NCI-H1092 treated with DMSO at 0.1 percent for 48 hours (cell line): Measurements from ENCODE around the gene HCFC1R1.
A peak's percentile ranks its signal among the peaks of the same experiment; 100 is the strongest.

Experiments
- DNase-seq: peaks from one replicate; lab custom pipeline; 2025; lab: John Stamatoyannopoulos, UW

Gene HCFC1R1

GRCh38 chr16:3020247-3020603, 3.5 kb downstream of the HCFC1R1 start, which contains the start of gene TNFRSF12A:
TSS of gene TNFRSF12A (plus strand) at chr16:3020368. CDS start at chr16:3020398, 30 bp downstream.
- DNase-seq: peak; percentile 11

- DNase-seq: no peak
Measured at GRCh38 chr16:3019594-3020246, 4.0 kb downstream of the HCFC1R1 start.

GRCh38 chr16:3017794-3018506, 5.8 kb downstream of the HCFC1R1 start, which contains the start of gene CLDN6:
TSS of gene CLDN6 (minus strand) at chr16:3018183. CDS start at chr16:3016021, 2,162 bp downstream.
- DNase-seq: peak; percentile 12

- no peak for DNase-seq
Measured at GRCh38 chr16:3017344-3017743, 6.4 kb downstream of the HCFC1R1 start.

GRCh38 chr16:3015865-3016521, 7.7 kb downstream of the HCFC1R1 start:
- DNase-seq: no peak

GRCh38 chr16:3014971-3015370, 8.8 kb downstream of the HCFC1R1 start:
- no peak for DNase-seq

- no peak for DNase-seq
Measured at GRCh38 chr16:3013998-3014690, 9.6 kb downstream of the HCFC1R1 start.

GRCh38 chr16:3013491-3013951, 10.2 kb downstream of the HCFC1R1 start:
- DNase-seq: no peak

- peak; percentile 65 for DNase-seq
Measured at GRCh38 chr16:3012828-3013420, 10.8 kb downstream of the HCFC1R1 start, which contains the start of gene CLDN9. TSS of gene CLDN9 (plus strand) at chr16:3012923. CDS start at chr16:3013363, 440 bp downstream.

GRCh38 chr16:3012246-3012645, 11.5 kb downstream of the HCFC1R1 start:
- peak; percentile 64 for DNase-seq

- no peak for DNase-seq
Measured at GRCh38 chr16:3010510-3010909, 13.2 kb downstream of the HCFC1R1 start.

GRCh38 chr16:3009568-3010390, 14.0 kb downstream of the HCFC1R1 start:
- DNase-seq: no peak

- DNase-seq: no peak
Measured at GRCh38 chr16:3008690-3009037, 15.1 kb downstream of the HCFC1R1 start.

- DNase-seq: no peak
Measured at GRCh38 chr16:3007957-3008689, 15.6 kb downstream of the HCFC1R1 start.

GRCh38 chr16:3007059-3007956, 16.4 kb downstream of the HCFC1R1 start:
- no peak for DNase-seq

GRCh38 chr16:3004781-3005284, 18.9 kb downstream of the HCFC1R1 start:
- peak; percentile 20 for DNase-seq

- DNase-seq: peak; percentile 49
Measured at GRCh38 chr16:3004319-3004718, 19.4 kb downstream of the HCFC1R1 start.

- peak; percentile 98 for DNase-seq
Measured at GRCh38 chr16:3003582-3004270, 20.0 kb downstream of the HCFC1R1 start.
